Measurements from ENCODE around the gene TOX2.

Gene TOX2

GRCh38 chr20:43914311-43915210 lies at the start of gene TOX2:
TSS of gene TOX2 (plus strand) at chr20:43914852. CDS start at chr20:43914892, 40 bp downstream.
- no peak for DNase-seq

- DNase-seq: no peak
Measured at GRCh38 chr20:43868091-43868490, 46.6 kb upstream of the TOX2 start.

GRCh38 chr20:43870484-43870883 lies 44.2 kb upstream of the TOX2 start:
- no peak for DNase-seq

DNA sequence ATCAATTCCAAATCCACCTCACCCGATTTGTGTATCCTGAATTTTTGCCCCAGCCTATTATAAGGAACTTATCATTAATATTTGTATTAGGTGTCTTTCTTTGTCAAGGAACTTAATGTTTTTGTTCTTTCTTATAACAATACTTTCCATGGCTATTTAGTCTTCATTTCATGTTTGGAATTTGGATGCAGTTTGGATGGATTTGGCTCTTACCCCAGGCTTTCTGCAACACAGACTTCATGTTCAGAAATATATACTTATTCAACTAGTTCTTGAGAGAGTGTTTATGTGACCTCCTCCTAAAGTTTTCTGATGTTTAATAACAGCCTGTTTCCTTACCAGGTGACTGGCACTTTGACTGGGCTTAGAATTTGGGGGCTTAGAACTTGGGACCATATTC lies 35.9 kb upstream of the TOX2 start:
- no peak for DNase-seq

DNA sequence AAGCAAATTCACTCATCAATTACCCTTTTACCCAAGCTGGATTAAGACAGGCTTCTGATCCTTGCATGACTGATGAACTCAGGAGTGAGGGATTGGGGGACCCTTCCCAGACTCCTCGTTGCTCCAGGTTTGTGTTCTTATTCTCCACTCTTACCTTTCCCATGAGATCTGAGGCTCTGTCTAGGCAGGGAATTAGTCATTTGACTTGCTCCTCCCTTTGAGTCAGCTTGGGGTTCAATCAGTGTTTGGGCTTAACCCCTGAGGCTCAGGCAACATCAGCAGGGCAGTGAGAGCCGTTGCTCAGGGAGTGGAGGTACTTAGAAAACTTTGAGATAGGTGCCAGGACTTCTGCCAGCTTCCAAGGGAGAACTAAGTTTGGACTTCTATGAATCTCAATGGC lies 20.7 kb upstream of the TOX2 start:
- no peak for DNase-seq

GRCh38 chr20:43894491-43894890 lies 20.2 kb upstream of the TOX2 start:
- DNase-seq: no peak

- no peak for DNase-seq
Measured at GRCh38 chr20:43895235-43895634, 19.4 kb upstream of the TOX2 start.

GRCh38 chr20:43899274-43900120 lies 15.2 kb upstream of the TOX2 start:
- DNase-seq: no peak

DNA sequence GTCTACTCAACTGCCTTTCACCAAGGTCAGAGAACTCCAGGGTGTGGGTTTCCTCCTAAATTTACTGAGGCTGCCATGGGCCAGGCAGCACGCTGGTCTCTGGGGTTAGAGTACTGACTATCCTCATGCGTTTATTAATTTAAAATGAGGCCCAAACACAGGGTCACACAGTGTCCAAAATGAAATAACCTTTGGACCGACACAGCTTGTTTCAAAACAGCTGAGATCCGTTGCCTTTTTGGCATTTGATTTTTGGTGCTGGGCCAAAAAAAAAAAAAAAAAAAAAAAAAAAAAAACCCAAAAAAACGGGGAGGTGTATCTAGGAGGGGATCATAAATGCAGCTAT lies 14.6 kb upstream of the TOX2 start:
- DNase-seq: no peak

GRCh38 chr20:43900496-43900895 lies 14.2 kb upstream of the TOX2 start:
- no peak for DNase-seq

- DNase-seq: no peak
Measured at GRCh38 chr20:43901296-43901695, 13.4 kb upstream of the TOX2 start.

GRCh38 chr20:43903953-43904826 lies 10.5 kb upstream of the TOX2 start:
- no peak for DNase-seq

- no peak for DNase-seq
Measured at GRCh38 chr20:43904827-43905177, 9.8 kb upstream of the TOX2 start.

DNA sequence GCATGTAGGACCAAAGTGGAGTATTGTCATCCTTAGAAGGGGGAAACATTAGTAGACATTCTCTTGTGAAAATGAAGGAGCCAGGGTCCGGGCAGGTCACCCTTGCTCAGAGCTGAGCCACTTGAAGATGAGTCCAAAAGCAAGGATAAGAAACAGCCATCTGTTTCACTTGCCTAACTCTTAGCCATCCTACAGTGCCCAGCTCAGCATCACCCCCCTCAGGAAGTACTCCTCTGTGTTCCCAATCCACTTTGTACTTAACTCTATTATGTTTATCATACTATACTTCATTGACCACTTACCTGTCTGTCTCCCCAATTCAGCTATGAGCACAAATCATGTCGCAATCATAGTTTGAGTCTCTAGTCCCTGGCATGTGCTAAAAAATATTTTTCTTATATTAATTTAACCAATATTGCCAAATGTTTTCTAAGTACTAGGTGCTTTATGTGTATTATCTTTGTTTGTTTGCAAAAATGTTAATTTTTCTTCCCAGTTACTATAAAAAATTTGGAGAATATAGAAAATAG lies 8.1 kb upstream of the TOX2 start:
- DNase-seq: no peak

- no peak for DNase-seq
Measured at GRCh38 chr20:43909211-43909610, 5.4 kb upstream of the TOX2 start.

- no peak for DNase-seq
Measured at GRCh38 chr20:43909720-43910119, 4.9 kb upstream of the TOX2 start.

DNA sequence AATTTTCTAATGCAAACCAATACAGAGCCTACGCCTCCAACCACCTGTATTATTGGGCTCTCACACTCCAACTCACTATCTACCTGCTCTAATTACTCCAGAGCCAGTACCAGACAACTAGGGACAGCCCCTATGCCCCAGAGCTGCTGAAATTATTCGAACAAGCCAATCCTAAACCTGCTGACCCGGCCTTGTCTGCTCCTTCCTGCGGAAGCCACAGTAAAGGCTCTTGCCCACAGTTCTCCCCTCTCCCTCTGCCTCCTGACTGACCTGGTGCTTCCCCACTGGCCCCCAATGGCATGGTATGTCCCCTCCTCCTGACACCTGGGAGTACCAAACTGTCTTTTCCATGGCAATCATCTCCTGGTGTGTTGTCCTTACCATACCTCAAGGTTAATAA lies 4.1 kb upstream of the TOX2 start:
- DNase-seq: no peak

GRCh38 chr20:43911066-43911465 lies 3.6 kb upstream of the TOX2 start:
- DNase-seq: no peak

DNA sequence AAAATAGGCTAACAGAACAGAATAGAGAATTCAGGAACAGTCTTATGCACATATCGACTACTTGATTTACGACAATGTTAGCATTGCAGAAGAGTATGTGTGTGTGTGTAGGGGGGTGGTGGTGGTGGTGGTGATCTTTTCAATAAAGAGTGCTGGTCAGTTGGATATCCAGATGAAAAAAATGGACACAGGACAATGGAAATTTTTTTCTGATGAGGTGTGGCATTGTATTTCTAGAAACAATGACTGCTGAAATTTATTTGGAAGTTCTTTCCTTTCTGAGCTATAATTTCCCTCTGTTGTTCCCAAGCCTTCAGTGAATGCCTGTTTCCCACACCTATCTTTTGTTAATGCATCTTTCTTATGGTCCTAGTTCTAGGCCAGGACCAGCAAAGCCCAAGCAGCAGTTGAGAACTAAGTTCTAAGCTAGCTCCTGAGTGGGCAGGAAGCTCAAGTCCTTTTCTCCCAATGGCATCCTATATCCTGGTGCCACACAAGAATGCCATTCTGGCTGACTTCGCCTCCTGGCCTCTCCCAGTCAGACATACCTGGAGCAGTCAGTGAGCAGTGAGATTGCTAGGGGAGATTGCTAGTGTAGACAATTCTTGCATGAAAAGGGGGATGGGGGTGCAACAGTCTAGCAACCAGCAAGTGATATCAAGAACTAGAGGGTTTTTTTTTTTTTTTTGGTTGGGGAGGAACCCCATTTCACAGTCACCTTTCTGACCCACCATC lies 1.2 kb upstream of the TOX2 start:
- DNase-seq: no peak

DNA sequence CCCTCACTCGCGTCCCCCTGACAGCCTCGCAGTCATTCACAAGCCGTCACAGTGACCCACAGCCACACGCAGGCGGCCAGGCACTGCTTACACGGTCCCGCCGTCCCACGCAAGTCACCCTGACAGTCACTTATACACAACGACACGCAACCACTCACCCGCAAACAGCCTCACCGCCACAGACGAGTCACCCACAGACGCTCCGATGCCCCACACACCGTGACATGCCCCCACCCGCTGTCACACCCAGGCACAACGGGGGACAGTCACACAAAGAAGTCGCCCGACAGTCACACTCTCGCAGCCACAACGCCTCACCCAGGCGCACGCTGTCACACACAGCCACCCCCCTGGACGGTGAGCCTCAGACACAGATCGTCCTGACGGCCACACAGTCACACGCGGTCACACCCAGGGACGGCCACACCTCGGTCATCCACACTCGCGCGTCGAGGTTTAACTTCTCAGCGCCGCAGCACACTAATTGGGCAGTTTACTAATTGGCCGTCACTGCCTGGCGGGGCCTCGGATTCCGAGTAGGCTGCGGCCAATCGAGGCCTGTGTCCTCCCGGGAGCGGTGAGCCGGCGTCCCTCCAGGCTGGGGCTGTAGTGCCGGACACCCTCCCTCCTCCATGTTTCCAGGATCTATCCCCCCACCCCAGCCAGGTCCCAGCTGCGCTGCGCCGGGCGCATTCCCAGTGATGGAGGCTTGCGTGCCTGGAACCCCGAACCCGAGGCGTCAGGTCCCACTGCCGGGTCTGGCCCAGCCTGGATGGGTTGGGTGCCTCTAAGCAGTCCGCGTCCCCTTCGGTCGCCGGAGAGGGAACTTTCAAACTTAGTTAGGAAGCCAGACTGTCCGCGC lies 790 bp downstream of the TOX2 start:
- no peak for DNase-seq

All from DMS 273 treated with DMSO at 0.1 percent for 48 hours (cell line).